22Rv1 (cell line): ENCODE measurements around the gene POU4F3.

ENCODE experiments used
- CTCF ChIP-seq: fragments of 450-650 bp; IDR thresholded peaks from 2 replicates; pipeline ENCODE4 v1.5.1; 2017; ENCODE audit warnings: mild to moderate bottlenecking
- ZFX ChIP-seq: fragments of 450-650 bp; IDR thresholded peaks from 2 replicates; pipeline ENCODE4 v1.6.1; 2017; ENCODE audit warnings: antibody characterized with exemption, borderline replicate concordance

- TF ChIP-seq CTCF (no peak), ZFX (no peak)
Measured at GRCh38 chr5:146331423-146331822, 7.2 kb upstream of the POU4F3 start.
